Neural cell (in vitro differentiated cells): Measurements from ENCODE around the gene RABL3.

ENCODE experiments used
- CTCF ChIP-seq: fragments of 450-650 bp; IDR thresholded peaks from 2 replicates; pipeline ENCODE4 v1.5.1; 2014; ENCODE audit warnings: antibody characterized with exemption, mild to moderate bottlenecking, moderate library complexity; ENCODE audit not compliant: poor library complexity, severe bottlenecking
- EP300 ChIP-seq: fragments of 450-650 bp; conservative IDR thresholded peaks from 2 replicates; pipeline ENCODE4 v1.6.1; 2014; ENCODE audit warnings: antibody characterized with exemption, mild to moderate bottlenecking, moderate library complexity; ENCODE audit not compliant: poor library complexity, severe bottlenecking
- POLR2AphosphoS5 ChIP-seq: IDR thresholded peaks from 2 replicates; pipeline ENCODE4 v1.6.1; 2012
- SMC3 ChIP-seq: fragments of 450-650 bp; conservative IDR thresholded peaks from 2 replicates; pipeline ENCODE4 v1.6.1; 2014; ENCODE audit warnings: antibody characterized with exemption, mild to moderate bottlenecking, moderate library complexity; ENCODE audit not compliant: poor library complexity

GRCh38 chr3:120648290-120648689 is 94.0 kb downstream of the RABL3 start:
- TF ChIP-seq POLR2AphosphoS5 (no peak), SMC3 (no peak), CTCF (no peak), EP300 (no peak)
